ENCODE data around the gene UBE2M.
A peak's percentile ranks its signal among the peaks of the same experiment; 100 is the strongest.

The UBE2M gene

GRCh38 chr19:58519087-58519354 lies 39.4 kb downstream of the UBE2M start:
- Histone ChIP-seq H3K27ac (ENCODE audit: low read length) (peak overlapping the region; percentile 94), H3K27me3 (ENCODE audit: insufficient read depth, low read length, poor library complexity) (no peaks in the 10 kb centered on the region), H3K9ac (ENCODE audit: low read depth, low read length) (peak overlapping the region; percentile 98), H4K20me1 (ENCODE audit: insufficient read depth, low read length) (peaks cover 21% of the 10 kb centered on the region), H3K36me3 (ENCODE audit: insufficient read depth, low read length) (peaks cover 29% of the 10 kb centered on the region), H3K9me3 (ENCODE audit: insufficient read depth, low read length, severe bottlenecking) (no peaks in the 10 kb centered on the region), H3K79me2 (ENCODE audit: insufficient read depth, low read length) (peaks cover 59% of the 10 kb centered on the region), H3K4me3 (ENCODE audit: low read depth in 1 of 2, low read length in 2 of 2) (peak overlapping the region; percentile 82 to 92), H3K4me1 (ENCODE audit: insufficient read depth, low read length) (peaks cover 55% of the 10 kb centered on the region), H2AFZ (ENCODE audit: low read depth, low read length) (peak overlapping the region; percentile 88), H3K4me2 (ENCODE audit: insufficient read depth, low read length) (peak overlapping the region; percentile 90)
- ATAC-seq (ENCODE audit: insufficient read depth, low read depth) (peak; percentile 44), DNase-seq (peak; percentile 79)
- TF ChIP-seq EZH2 (IDR thresholded peaks at IDR 0.05; ENCODE audit: borderline replicate concordance, low read depth, low read length, severe bottlenecking) (no peak), CTCF (IDR thresholded peaks at IDR 0.05; ENCODE audit: borderline replicate concordance, extremely low read depth, low read length, poor library complexity, severe bottlenecking) (peak; percentile 86)

GRCh38 chr19:58518256-58519086 lies 39.9 kb downstream of the UBE2M start:
- no peak for TF ChIP-seq EZH2 (IDR thresholded peaks at IDR 0.05; ENCODE audit: borderline replicate concordance, low read depth, low read length, severe bottlenecking)
- TF ChIP-seq CTCF (IDR thresholded peaks at IDR 0.05; ENCODE audit: borderline replicate concordance, extremely low read depth, low read length, poor library complexity, severe bottlenecking), result no peak
- peak overlapping the region; percentile 94 for H3K27ac ChIP-seq (ENCODE audit: low read length)
- H3K9me3 ChIP-seq (ENCODE audit: insufficient read depth, low read length, severe bottlenecking), result no peaks in the 10 kb centered on the region
- peaks cover 29% of the 10 kb centered on the region for H3K36me3 ChIP-seq (ENCODE audit: insufficient read depth, low read length)
- H3K9ac ChIP-seq (ENCODE audit: low read depth, low read length), result peak overlapping the region; percentile 98
- DNase-seq (peak; percentile 36), ATAC-seq (ENCODE audit: insufficient read depth, low read depth) (no peak)
- H3K79me2 ChIP-seq (ENCODE audit: insufficient read depth, low read length), result peaks cover 60% of the 10 kb centered on the region
- H3K4me1 ChIP-seq (ENCODE audit: insufficient read depth, low read length), result peaks cover 59% of the 10 kb centered on the region
- H3K27me3 ChIP-seq (ENCODE audit: insufficient read depth, low read length, poor library complexity), result no peaks in the 10 kb centered on the region
- peak overlapping the region; percentile 88; the same call in 1 of the 2 replicates for H2AFZ ChIP-seq (ENCODE audit: low read depth, low read length)
- H3K4me2 ChIP-seq (ENCODE audit: insufficient read depth, low read length), result peak overlapping the region; percentile 90
- H3K4me3 ChIP-seq (ENCODE audit: low read depth in 1 of 2, low read length in 2 of 2), result peak overlapping the region; percentile 82 to 92
- H4K20me1 ChIP-seq (ENCODE audit: insufficient read depth, low read length), result peaks cover 21% of the 10 kb centered on the region

GRCh38 chr19:58516964-58517833 lies 41.2 kb downstream of the UBE2M start:
- peak overlapping the region; percentile 90 for H3K4me2 ChIP-seq (ENCODE audit: insufficient read depth, low read length)

More at GRCh38 chr19:58516964-58517833, 41.2 kb downstream of the UBE2M start:
- TF ChIP-seq EZH2 (IDR thresholded peaks at IDR 0.05; ENCODE audit: borderline replicate concordance, low read depth, low read length, severe bottlenecking) (no peak), CTCF (IDR thresholded peaks at IDR 0.05; ENCODE audit: borderline replicate concordance, extremely low read depth, low read length, poor library complexity, severe bottlenecking) (peak; percentile 48)
- Histone ChIP-seq H4K20me1 (ENCODE audit: insufficient read depth, low read length) (peaks cover 21% of the 10 kb centered on the region), H3K27me3 (ENCODE audit: insufficient read depth, low read length, poor library complexity) (no peaks in the 10 kb centered on the region), H2AFZ (ENCODE audit: low read depth, low read length) (no peak overlapping the region), H3K27ac (ENCODE audit: low read length) (peak overlapping the region; percentile 15), H3K9ac (ENCODE audit: low read depth, low read length) (peak overlapping the region; percentile 98; the same call in 1 of the 2 replicates), H3K9me3 (ENCODE audit: insufficient read depth, low read length, severe bottlenecking) (no peaks in the 10 kb centered on the region), H3K4me1 (ENCODE audit: insufficient read depth, low read length) (peaks cover 63% of the 10 kb centered on the region), H3K4me3 (ENCODE audit: low read depth in 1 of 2, low read length in 2 of 2) (0 out of 4 replicates have a peak overlapping the region, but pooled peaks of 1 of the 2 experiments have one; percentile 15), H3K36me3 (ENCODE audit: insufficient read depth, low read length) (peaks cover 29% of the 10 kb centered on the region), H3K79me2 (ENCODE audit: insufficient read depth, low read length) (peaks cover 60% of the 10 kb centered on the region)
- ATAC-seq (ENCODE audit: insufficient read depth, low read depth) (no peak), DNase-seq (no peak)

Data from DND-41 (cell line).